Measurements from ENCODE around the gene NOL3.

Gene NOL3

DNA sequence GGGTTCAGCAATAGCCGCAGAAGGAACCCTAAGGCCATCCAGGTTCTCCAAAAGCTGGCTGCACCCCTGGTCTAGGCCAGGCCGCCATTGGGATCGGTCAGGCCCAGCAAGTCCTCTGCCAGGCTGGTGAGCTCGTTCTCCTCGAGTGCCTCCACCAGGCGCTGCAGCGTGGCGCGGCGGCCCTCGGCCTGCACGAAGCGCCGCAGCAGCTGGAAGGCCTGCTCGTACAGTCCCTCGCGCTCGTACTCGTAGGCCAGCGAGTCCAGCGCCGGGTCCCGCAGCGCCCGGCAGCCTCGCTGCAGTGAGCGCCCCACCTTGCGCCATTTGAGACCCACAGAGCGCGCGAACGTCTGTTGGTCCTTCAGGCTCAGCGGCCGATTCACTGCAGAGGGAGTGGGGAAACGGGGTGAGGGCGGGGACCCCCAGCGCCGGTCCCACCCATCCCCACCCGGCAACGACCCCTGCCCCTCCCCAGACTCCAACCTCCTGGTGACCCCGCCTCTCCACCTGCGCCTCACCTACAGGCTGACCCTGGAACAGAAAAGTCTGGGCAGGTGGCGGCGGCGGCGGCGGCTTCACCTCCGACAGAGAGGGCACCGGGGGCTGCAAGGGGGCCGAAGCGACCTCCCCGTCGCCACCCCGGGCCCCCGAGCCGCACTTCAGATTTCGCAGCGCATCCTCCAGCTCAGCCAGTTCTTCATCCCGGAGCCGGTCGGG, 15.6 kb upstream of the NOL3 start:
- Histone ChIP-seq H3K36me3 (ENCODE audit: control insufficient read depth in 2 of 2, insufficient read depth in 2 of 2, low read length in 2 of 2) (no peaks in the 10 kb centered on the region), H3K4me3 (ENCODE audit: low read length in 2 of 2) (peak overlapping the region in 1 of 2 donors; percentile 61), H3K27ac (ENCODE audit: low read length) (no peak overlapping the region), H3K9me3 (ENCODE audit: control insufficient read depth in 2 of 2, low read length in 2 of 2) (no peaks in the 10 kb centered on the region), H3K27me3 (ENCODE audit: control insufficient read depth in 1 of 2, insufficient read depth in 2 of 2, low read length in 2 of 2) (peaks cover 2 to 17% of the 10 kb centered on the region in 2 donors), H3K4me1 (ENCODE audit: control insufficient read depth, insufficient read depth, low read length) (peaks cover 36% of the 10 kb centered on the region), H3K9ac (ENCODE audit: low read length in 2 of 2) (no peak overlapping the region)

DNA sequence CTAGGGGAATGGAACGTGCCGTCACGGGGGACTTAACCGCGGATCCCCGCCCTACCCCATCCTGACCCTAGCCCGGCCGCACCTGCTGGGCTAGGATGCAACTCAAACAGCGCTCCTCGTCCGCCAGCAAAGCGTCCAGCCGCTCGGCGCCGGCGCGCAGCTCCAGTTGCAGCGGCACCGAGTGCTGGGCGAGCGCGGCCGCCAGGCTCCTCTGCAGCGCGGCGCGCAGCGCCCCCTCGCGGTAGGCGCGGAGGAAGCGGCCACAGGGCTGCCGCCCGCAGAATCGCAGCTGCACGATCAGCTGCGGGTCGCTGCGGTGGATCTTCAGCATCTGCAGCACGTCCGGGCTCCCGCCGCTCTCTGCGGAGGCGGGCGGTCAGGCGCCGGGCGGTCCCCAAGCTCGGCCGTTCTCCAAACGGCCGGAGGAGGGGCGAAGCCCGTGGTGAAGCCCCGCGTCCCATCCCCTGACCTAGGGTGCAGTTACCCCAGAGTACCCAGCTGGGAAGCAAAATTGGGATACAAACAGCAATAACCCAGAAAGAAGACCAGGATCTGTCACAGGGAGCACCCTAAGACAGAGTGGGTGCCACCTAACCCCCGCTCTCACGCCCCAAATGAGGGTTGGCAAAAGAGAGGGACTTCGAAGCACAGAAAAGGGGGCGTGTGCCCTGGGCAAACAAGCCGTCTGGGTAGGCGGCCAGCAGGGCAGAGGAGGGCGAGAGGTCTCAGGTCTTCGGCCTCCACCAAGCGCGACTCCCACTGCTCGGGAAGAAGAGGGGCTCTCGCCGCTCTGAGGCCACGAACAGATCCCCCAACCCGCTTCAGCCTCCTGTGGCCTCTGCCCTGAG, 14.8 kb upstream of the NOL3 start:
- Histone ChIP-seq H3K9me3 (ENCODE audit: control insufficient read depth in 2 of 2, low read length in 2 of 2) (no peaks in the 10 kb centered on the region), H3K27ac (ENCODE audit: low read length) (no peak overlapping the region), H3K4me3 (ENCODE audit: low read length in 2 of 2) (peak overlapping the region in 1 of 2 donors; percentile 61), H3K36me3 (ENCODE audit: control insufficient read depth in 2 of 2, insufficient read depth in 2 of 2, low read length in 2 of 2) (no peaks in the 10 kb centered on the region), H3K27me3 (ENCODE audit: control insufficient read depth in 1 of 2, insufficient read depth in 2 of 2, low read length in 2 of 2) (peaks cover 2 to 19% of the 10 kb centered on the region in 2 donors), H3K9ac (ENCODE audit: low read length in 2 of 2) (no peak overlapping the region), H3K4me1 (ENCODE audit: control insufficient read depth, insufficient read depth, low read length) (peaks cover 42% of the 10 kb centered on the region)

DNA sequence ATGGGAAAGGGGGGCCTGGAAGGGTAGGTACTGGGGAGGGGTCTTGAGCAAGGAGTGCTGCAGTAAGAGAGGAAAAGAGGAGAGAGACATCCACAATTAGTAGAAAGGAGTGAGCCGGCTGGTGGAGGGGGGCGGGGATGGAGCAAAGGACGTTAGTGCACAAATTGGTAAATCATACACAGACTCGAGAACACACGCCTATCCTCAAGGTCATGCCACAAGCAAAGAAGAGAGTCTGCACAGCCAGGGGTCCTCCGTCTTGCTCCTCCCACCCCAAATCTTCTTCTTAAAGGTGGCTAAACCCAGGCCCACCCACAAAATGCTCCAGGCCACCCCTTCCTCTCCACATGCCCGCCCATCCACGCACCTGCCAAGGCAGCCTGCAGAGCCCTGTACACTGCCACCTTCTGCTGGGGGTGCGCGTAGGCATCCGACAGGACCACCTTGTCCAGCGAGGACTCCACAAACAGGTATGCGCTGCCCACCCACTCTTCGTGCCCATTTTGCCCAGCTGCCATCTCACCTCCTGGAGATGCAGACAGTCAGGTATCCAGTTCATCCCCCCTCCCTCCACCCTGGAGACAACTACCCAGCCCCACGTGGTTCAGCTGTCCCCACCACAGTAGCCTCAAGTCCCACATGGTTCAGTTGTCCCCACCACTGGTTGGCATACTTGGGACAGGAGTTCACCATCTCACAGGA, 14.0 kb upstream of the NOL3 start:
- Histone ChIP-seq H3K27me3 (ENCODE audit: control insufficient read depth in 1 of 2, insufficient read depth in 2 of 2, low read length in 2 of 2) (peaks cover 4 to 27% of the 10 kb centered on the region in 2 donors), H3K27ac (ENCODE audit: low read length) (no peak overlapping the region), H3K36me3 (ENCODE audit: control insufficient read depth in 2 of 2, insufficient read depth in 2 of 2, low read length in 2 of 2) (no peaks in the 10 kb centered on the region), H3K9me3 (ENCODE audit: control insufficient read depth in 2 of 2, low read length in 2 of 2) (no peaks in the 10 kb centered on the region), H3K4me1 (ENCODE audit: control insufficient read depth, insufficient read depth, low read length) (peaks cover 40% of the 10 kb centered on the region), H3K9ac (ENCODE audit: low read length in 2 of 2) (no peak overlapping the region), H3K4me3 (ENCODE audit: low read length in 2 of 2) (no peak overlapping the region)

DNA sequence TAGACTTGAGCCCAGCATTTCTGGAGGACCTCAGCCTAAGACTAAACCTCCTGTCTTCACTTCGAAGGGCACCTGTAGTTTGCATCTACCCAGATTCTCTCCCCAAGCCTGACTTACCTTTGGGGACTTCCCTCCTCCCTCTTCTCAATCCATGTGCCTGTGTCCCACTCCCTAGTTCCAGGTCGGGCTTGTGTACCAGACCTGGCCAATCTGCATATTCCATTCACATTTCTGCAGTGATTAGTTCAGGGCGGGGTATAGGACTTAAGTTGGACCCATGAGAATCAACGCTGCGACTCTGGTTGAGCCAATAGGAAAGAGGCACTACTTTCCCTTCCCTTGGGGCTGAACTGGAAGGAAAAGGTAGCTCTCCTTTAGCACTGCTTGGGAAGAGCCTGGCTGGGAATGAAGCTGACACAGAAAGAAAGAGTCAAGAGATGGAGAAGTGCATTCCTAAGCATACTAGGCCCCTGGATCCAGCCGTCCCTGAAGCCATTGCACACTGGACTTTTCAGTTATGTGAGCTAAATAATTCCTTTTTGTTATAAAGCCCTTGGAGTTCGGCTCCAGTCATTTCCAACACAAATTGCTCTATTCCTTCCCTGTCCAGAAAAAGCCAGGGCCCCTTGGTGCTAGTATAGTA, 13.1 kb upstream of the NOL3 start:
- Histone ChIP-seq H3K9me3 (ENCODE audit: control insufficient read depth in 2 of 2, low read length in 2 of 2) (no peaks in the 10 kb centered on the region), H3K9ac (ENCODE audit: low read length in 2 of 2) (no peak overlapping the region), H3K4me3 (ENCODE audit: low read length in 2 of 2) (no peak overlapping the region), H3K27ac (ENCODE audit: low read length) (no peak overlapping the region), H3K27me3 (ENCODE audit: control insufficient read depth in 1 of 2, insufficient read depth in 2 of 2, low read length in 2 of 2) (peaks cover 7 to 34% of the 10 kb centered on the region in 2 donors), H3K36me3 (ENCODE audit: control insufficient read depth in 2 of 2, insufficient read depth in 2 of 2, low read length in 2 of 2) (no peaks in the 10 kb centered on the region), H3K4me1 (ENCODE audit: control insufficient read depth, insufficient read depth, low read length) (peaks cover 43% of the 10 kb centered on the region)

DNA sequence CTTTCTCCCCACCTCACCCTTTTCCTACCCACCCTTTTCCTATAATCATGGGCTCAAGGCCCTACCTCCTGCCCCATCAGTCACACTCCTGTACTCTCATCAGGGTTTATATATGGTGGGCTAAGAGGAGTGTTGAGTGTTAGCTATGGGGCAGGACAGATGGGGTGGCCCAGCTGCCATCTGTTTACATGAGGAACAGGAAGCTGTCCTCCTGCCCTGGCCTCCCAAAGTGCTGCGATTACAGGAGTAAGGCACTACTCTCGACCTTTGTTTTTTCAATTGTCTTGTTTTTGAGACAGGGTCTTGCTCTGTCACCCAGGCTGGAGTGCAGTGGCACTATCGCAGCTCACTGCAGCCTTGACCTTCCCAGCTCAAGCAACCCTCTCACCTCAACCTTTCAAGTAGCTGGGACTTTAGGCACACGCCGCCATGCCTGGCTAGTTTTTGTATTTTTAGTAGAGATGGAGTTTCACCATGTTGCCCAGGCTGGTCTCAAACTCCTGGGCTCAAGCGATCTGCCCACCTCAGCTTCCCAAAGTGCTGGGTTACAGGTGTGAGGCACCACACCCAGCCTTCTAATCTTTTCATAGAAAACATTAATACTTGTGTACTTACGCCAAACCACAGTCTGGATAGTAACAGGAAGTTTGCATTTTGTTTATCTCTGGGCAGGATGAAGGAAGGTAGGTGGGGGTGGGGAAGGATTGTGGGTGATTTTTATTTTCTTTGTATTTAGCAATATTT, 12.3 kb upstream of the NOL3 start:
- Histone ChIP-seq H3K27me3 (ENCODE audit: control insufficient read depth in 1 of 2, insufficient read depth in 2 of 2, low read length in 2 of 2) (peaks cover 10 to 41% of the 10 kb centered on the region in 2 donors), H3K4me3 (ENCODE audit: low read length in 2 of 2) (no peak overlapping the region), H3K27ac (ENCODE audit: low read length) (no peak overlapping the region), H3K4me1 (ENCODE audit: control insufficient read depth, insufficient read depth, low read length) (peaks cover 51% of the 10 kb centered on the region), H3K9me3 (ENCODE audit: control insufficient read depth in 2 of 2, low read length in 2 of 2) (no peaks in the 10 kb centered on the region), H3K9ac (ENCODE audit: low read length in 2 of 2) (no peak overlapping the region), H3K36me3 (ENCODE audit: control insufficient read depth in 2 of 2, insufficient read depth in 2 of 2, low read length in 2 of 2) (no peaks in the 10 kb centered on the region)

DNA sequence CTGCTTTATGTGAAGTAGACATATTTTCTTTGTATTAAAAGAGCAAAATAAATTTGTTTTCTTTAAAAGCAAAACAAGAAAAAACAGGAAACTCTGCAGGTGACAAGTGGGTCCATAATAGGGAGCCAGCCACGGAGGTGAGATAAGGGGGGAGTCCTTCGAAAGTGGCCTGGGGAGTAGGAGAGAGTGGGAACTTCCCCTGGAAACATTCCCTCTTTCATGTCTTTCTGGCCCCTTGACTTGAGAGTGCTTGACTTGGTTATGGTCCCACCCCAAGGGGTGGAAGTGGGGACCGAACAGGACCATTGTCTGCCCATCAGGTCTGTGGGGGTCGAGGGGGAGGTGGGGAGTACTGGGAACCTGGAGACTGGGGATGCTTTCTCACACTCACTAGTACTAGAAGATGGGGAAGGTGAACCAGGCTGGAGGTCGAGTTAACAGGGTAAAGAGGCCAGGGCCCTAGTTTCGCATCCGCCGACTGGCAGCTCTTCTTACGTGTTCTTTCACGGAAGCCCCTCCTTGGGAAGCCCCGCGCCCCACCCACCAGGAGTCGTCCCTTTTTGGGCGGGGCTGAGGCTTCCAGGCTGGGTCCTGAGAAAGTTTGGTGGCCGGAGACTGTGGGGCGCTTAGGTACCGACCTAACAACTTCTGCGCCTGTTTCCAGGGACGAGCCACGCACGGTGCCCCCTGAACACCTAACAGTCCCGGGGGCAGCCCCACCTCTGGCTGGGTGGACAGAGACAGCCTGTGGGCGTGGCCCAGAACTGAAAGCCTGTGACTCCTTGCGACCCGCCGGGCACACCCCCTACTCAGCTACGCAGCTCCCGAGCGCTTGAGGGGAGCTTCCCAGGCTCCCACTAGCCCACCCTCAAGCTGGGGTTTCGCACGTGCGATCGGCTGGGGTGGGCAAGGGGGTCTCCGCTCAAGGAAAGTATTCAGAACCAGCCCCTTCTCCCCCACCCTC, 11.4 kb upstream of the NOL3 start:
- Histone ChIP-seq H3K4me1 (ENCODE audit: control insufficient read depth, insufficient read depth, low read length) (peaks cover 60% of the 10 kb centered on the region), H3K36me3 (ENCODE audit: control insufficient read depth in 2 of 2, insufficient read depth in 2 of 2, low read length in 2 of 2) (no peaks in the 10 kb centered on the region), H3K9ac (ENCODE audit: low read length in 2 of 2) (peak overlapping the region; percentile 55 to 72), H3K27ac (ENCODE audit: low read length) (no peak overlapping the region), H3K9me3 (ENCODE audit: control insufficient read depth in 2 of 2, low read length in 2 of 2) (no peaks in the 10 kb centered on the region), H3K4me3 (ENCODE audit: low read length in 2 of 2) (peak overlapping the region; percentile 82 to 87), H3K27me3 (ENCODE audit: control insufficient read depth in 1 of 2, insufficient read depth in 2 of 2, low read length in 2 of 2) (peaks cover 9 to 47% of the 10 kb centered on the region in 2 donors)

DNA sequence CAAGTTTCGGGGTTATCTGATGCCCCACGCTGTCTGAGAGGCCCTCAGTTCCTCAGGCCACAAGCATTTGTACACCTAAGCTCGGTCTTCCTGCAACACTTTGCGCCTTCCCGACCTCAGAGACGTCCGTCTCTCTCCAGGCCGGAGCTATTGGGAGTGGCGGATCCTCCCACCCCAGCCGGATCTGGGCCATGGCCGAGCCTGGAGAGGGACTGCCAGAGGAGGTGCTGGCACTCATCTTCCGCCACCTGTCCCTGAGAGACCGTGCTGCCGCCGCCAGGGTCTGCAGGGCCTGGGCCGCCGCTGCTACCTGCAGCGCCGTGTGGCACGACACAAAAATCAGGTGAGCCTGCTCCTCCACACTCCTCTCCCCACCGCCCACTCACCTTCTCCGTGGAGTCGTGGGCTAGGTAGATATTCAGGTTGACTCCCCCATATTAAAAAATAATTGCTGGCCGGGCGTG, 8.7 kb upstream of the NOL3 start:
- no peaks in the 10 kb centered on the region for H3K36me3 ChIP-seq (ENCODE audit: control insufficient read depth in 2 of 2, insufficient read depth in 2 of 2, low read length in 2 of 2)
- no peak overlapping the region for H3K9ac ChIP-seq (ENCODE audit: low read length in 2 of 2)
- H3K4me1 ChIP-seq (ENCODE audit: control insufficient read depth, insufficient read depth, low read length) = peaks cover 64% of the 10 kb centered on the region
- peaks cover 15 to 54% of the 10 kb centered on the region in 2 donors for H3K27me3 ChIP-seq (ENCODE audit: control insufficient read depth in 1 of 2, insufficient read depth in 2 of 2, low read length in 2 of 2)
- no peaks in the 10 kb centered on the region for H3K9me3 ChIP-seq (ENCODE audit: control insufficient read depth in 2 of 2, low read length in 2 of 2)
- H3K27ac ChIP-seq (ENCODE audit: low read length) = no peak overlapping the region
- H3K4me3 ChIP-seq (ENCODE audit: low read length in 2 of 2) = peak overlapping the region; percentile 82 to 87

DNA sequence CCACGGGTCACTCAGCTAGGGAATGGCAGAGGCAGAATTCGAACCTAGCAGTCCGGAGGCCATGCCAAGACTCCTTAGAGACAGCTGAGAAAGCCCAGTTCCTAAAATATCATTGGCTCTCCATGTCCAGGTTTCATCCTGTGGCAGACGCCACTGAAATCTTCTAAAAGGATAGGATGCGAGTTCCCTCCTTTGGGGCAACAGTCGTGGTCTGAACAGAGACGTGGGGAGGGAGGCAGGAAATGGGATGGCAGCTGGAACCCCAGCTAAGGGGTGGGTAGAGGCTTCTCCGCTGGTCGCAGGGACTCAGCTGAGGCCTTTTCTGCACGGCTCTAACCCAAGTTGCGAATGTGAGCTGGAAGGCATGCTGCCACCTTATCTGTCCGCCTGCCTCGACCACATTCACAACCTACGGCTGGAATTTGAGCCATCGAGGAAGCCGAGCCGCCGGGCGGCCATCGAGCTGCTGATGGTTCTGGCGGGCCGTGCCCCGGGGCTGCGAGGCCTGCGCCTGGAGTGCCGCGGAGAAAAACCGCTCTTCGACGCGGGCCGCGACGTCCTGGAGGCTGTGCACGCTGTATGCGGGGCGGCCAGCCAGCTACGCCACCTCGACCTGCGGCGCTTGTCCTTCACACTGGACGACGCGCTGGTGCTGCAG, 7.7 kb upstream of the NOL3 start:
- Histone ChIP-seq H3K4me3 (ENCODE audit: low read length in 2 of 2) (peak overlapping the region in 1 of 2 donors; percentile 72), H3K9ac (ENCODE audit: low read length in 2 of 2) (no peak overlapping the region), H3K27me3 (ENCODE audit: control insufficient read depth in 1 of 2, insufficient read depth in 2 of 2, low read length in 2 of 2) (peaks cover 15 to 54% of the 10 kb centered on the region in 2 donors), H3K4me1 (ENCODE audit: control insufficient read depth, insufficient read depth, low read length) (peaks cover 65% of the 10 kb centered on the region), H3K9me3 (ENCODE audit: control insufficient read depth in 2 of 2, low read length in 2 of 2) (no peaks in the 10 kb centered on the region), H3K27ac (ENCODE audit: low read length) (peak overlapping the region; percentile 82), H3K36me3 (ENCODE audit: control insufficient read depth in 2 of 2, insufficient read depth in 2 of 2, low read length in 2 of 2) (peaks cover 0 to 2% of the 10 kb centered on the region in 2 donors)

Measured in stomach smooth muscle (tissue), 2 donors.